ENCODE data around the gene NTRK2. TPM values are rescaled to one million over a fixed set of nuclear protein-coding genes. Genes with fewer than 3 reads are reported as not detected.

Gene NTRK2
- polyA plus RNA-seq (ENCODE audit: insufficient read length): 17.6 TPM

- DNase-seq (ENCODE audit: low read depth): no peak
Observed at GRCh38 chr9:84669288-84670137, at the start of gene NTRK2. TSS of gene NTRK2 (plus strand) at chr9:84669729. CDS start at chr9:84670749, 1,020 bp downstream.

GRCh38 chr9:84620338-84620737 lies 49.2 kb upstream of the NTRK2 start:
- no peak for DNase-seq (ENCODE audit: low read depth)

- no peak for DNase-seq (ENCODE audit: low read depth)
Observed at GRCh38 chr9:84621811-84622210, 47.7 kb upstream of the NTRK2 start.

GRCh38 chr9:84622981-84623380 lies 46.5 kb upstream of the NTRK2 start:
- no peak for DNase-seq (ENCODE audit: low read depth)

DNA sequence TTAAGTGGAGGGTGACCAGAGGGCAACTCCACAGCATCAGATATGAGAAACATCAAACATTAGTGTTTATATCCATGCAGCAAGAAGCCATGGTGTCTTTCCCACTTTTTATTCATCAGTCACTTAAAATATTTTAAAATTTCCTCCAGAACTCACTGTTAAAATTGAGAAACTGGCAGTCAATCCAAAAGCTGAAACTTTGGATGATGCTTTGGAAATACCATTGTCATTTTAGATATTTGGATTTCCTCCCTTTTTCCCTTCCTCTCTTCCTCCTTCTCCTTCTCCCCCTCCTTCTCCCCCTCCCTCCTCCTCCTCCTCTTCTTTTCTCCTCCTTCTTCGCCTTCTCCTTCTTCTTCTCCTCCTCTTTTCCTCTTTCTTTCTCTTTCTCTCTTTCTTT lies 33.1 kb upstream of the NTRK2 start:
- peak; percentile 20 for DNase-seq (ENCODE audit: low read depth)

DNA sequence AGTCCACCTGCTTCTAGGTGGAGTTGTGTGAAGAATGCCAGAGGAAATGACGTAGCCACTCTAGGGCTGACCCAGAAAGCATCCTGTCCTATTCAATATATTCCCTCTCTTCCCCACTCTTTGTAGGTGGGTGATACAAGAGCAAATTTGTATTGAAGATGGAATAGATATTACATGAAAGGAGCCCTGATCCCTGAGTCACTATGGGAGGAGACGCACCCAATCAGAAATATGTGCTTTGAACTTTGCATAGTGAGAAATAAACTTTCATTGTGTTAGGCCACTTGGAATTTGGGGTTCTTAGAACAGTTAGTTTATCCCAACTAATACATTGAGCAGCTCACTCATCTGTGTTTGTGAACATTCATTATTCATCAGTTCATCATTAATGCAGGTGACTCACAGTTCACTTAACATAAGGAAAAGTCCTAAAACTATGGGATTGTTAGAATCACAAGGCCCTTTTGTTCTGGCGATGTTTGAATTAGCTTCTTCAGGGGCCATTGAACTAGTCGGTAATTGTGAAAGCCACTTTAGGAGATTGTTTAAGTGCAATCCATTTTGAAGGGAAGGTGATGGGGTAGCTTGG lies 26.9 kb upstream of the NTRK2 start:
- DNase-seq (ENCODE audit: low read depth): no peak

- no peak for DNase-seq (ENCODE audit: low read depth)
Observed at GRCh38 chr9:84647699-84648098, 21.8 kb upstream of the NTRK2 start.

- DNase-seq (ENCODE audit: low read depth): no peak
Observed at GRCh38 chr9:84652496-84653120, 16.9 kb upstream of the NTRK2 start.

DNA sequence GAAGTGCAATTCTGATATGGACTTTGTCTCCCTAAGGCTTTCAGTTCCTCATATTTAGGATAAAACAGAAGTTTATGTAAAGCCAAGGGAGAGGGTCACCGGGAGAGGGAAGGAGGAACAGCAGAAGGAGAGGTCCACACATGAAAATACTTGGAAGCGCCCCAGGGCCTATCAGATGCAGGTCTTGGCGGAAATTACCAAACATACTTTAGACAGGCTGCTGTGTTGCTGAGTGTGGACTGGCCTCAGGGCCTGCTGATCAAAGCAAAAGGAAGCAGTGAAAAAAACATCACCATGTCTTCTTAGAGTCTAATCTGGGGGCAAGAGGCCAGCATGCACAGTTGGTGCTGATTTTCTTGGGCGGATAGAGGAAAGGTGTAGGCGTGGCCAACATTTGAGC lies 14.1 kb upstream of the NTRK2 start:
- DNase-seq (ENCODE audit: low read depth): no peak

DNA sequence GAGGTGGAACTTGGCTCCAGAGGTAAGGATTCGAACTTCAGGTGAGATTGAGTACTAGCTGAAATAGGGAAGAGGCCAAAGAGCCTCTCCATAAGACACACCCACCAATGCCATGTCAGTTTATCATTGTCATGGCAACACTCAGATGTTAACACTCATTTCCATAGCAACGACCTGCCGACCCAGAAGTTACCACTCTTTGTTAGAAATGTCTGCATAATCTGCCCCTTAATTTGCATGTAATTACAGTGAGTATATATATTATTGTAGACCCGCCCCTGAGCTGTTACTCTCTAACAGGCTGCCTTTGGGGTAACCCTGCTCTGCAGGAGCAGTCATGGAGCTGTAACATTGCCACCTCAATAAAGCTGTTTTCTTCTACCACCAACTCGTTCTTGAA lies 10.2 kb upstream of the NTRK2 start:
- no peak for DNase-seq (ENCODE audit: low read depth)

GRCh38 chr9:84659773-84660172 lies 9.8 kb upstream of the NTRK2 start:
- no peak for DNase-seq (ENCODE audit: low read depth)

DNA sequence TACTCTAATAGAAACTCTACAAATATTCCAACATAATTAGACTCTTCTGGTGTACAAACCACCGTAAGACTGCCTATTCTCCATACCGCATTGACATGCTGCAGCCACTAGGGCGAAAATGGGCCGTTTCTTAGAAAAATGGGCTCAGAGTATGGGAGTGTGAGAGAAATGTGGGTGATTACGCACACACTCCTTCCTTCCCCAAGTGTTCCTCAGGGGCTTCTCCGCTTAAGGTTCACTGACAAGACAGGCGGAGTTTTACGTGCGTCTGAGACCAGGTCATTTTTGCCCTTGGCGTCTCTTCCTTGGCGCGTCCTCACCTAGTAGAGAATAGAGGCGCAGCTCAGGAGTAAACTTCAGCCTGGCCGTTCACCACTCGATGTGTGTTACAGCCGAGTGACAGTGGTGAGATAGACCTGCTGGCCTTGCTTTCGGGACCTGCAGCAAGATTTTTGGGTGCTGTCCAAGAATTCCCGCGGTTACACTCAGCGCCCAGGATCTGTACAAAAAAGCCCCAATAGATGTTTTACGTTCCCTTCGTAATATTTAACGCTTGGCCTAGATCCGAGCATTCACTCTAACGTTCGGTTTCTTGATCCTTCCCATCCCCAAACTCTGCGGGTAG lies 1.8 kb upstream of the NTRK2 start:
- no peak for DNase-seq (ENCODE audit: low read depth)

DNA sequence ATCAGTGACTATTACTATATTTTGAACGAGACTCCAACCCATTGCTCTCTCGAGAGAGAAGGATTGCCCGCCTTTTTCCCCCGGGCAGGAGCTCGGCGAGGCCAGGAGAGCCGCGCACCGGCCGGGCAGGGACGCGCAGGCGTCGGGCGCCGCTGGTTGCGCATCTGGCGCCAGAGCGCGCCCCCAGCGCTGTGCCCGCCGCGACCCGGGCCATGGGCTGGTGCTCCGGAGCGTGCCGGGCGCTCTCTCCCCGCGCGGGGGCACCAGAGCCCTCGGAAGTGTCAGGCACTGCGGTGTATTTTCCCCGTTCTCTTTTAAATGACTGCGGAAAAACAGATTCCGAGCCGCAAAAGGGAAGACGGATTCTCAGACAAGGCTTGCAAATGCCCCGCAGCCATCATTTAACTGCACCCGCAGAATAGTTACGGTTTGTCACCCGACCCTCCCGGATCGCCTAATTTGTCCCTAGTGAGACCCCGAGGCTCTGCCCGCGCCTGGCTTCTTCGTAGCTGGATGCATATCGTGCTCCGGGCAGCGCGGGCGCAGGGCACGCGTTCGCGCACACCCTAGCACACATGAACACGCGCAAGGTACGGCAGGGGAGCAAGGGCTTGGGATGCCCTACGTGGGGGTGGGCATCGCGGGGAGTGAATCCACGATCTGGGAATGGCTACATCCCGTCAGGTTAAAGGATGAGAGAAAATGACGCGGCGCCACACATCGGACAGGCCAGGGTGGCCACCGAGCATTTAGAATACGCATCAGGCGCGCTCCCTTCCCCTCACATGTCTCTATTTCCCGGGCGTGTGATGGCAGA lies 1.1 kb upstream of the NTRK2 start:
- DNase-seq (ENCODE audit: low read depth): no peak

DNA sequence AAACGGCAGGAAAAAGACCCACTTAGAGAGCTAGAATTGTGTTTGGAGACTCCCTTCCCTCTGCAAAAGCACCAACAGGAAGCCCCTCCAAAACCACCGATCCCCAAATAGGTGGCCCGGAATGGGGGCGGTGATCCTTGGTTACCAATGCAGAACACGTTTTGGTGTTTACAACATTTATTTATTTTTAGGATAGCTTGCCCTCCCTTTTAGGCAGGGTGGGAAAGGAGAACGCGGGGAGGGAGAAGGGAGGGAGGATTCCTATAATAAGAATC lies 579 bp upstream of the NTRK2 start:
- DNase-seq (ENCODE audit: low read depth): no peak

GRCh38 chr9:84670138-84671041 lies 861 bp downstream of the NTRK2 start:
- DNase-seq (ENCODE audit: low read depth): no peak

DNA sequence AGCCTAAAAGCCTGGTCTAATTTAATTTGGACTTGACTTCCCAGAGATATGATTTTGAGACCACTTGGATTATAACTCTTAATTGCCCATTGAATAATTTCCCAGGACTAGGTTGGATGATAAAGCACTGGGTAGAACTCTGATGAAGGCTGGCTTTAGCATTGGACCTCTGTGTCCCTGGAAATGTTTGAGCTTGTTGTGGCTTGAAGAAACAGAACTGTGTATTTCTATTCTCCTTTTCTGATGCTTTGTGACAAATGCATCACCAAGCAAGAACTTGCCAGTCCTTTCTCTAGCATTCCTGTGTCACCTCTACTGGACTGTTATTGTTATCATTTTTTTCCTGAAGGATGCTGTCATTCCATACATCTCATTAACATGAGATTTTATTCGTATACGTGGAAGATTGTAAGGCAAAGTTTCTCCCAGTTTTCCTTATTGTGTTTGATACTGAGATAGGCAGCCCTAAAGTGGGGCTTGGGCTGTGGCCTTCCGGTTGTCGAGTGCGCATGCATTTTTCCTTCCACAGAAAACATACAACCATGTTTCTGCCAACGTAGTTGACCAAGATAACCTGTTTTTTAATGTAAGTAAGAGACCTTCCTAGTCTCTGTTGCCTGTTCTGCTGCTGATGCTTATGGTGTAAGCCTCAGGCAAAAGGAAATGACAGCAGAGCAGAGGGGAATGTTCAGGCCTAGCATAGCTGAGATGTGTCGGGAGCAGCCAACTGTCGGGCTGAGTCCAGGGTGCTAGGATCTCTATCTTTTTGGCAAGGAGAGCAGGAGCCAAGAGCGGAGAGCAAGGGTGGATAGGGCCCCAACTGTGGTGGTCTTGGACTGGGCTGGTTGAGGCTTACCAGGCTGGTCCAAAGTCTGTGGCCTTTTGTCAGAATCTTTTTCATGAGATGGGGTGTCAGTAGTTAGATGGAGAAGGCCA lies 2.3 kb downstream of the NTRK2 start:
- DNase-seq (ENCODE audit: low read depth): no peak

DNA sequence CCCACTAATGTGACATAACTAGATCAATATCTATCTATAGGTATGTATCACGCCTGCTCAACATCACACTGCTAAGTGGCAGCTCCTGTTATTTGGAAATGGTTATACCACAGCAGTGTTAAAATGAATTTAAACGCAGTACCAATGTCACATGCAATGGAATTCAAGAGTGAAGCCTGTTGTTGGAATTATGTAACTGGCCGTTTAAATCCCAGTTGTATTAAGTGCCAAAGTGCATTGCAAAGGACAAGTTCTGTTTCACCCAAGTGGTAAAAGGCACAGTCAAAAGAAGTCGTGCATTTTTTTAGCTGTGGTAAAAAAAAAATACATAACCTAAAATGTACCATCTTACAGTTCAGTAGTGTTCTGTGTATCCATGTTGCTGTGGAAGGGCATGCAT lies 4.3 kb downstream of the NTRK2 start:
- no peak for DNase-seq (ENCODE audit: low read depth)

DNA sequence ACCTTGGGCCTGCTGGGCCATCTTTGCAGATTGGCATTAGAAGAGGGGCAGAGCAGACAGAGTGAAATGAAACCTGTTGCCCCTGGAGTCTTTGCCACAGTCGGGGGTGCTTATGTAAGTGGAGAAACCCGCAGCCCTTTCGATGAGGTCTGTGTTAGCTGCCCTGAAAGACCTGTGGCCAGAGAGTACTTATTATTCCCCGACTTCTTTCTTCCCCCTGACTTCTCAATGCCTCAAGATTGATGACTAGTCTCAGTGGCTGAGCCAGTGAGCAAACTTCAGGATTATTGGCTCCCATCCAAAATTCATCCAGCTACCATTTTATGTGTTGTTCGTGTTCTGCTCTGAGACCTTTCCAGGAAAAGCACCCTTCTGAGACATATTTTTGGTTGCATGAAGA lies 7.6 kb downstream of the NTRK2 start:
- no peak for DNase-seq (ENCODE audit: low read depth)

DNA sequence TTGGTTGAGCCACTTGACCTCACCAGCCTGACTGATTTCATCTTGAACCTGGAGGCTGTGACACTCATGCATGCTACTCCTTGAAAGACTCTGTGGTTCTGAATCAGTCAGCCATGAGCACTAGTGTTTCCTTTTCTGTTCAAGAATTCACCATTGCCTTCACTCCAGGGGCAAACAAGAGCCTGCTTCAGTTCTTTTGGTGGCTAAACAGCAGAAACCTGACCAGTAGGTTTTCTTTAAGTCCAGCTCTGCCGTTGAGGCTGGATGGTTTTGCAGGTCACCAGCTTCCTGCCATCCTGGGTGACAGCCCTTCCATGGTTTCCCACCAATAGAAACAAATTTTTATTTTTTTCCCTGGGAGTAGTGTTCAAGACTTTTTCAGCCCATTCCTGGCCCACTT lies 10.0 kb downstream of the NTRK2 start:
- no peak for DNase-seq (ENCODE audit: low read depth)
